Measurements from ENCODE around the gene DHCR24.
"Not testable (repeated sequence)": the region's sequence is repeated elsewhere in the genome, so short reads cannot be mapped to it uniquely, and the experiment has no call there.

The DHCR24 gene

GRCh38 chr1:54885807-54886723 is 930 bp downstream of the DHCR24 start:
- DNase-seq: peak in 1 of 2 donors; percentile 9

DNA sequence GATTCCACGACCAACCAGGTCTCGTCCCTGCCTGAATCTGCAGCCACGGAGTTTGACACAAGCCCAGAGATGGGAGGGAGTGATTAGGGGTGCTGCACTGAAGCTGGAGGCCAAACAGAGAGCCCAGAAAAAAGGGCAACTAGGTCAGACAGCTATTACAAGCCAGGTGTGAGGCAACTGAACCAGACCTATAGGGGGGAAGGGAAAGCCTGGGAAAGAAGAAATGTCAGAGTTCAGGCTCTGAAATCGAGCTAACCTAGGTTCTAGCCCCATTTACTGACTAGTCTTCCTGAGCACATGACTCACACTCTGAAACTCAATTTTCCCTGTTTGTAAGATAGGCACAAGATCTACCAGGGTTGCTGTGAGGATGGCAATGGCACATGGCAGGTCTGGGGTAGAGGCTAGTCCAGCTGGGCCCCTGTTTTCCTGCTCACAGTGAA is 1.7 kb downstream of the DHCR24 start:
- DNase-seq: no peak

DNA sequence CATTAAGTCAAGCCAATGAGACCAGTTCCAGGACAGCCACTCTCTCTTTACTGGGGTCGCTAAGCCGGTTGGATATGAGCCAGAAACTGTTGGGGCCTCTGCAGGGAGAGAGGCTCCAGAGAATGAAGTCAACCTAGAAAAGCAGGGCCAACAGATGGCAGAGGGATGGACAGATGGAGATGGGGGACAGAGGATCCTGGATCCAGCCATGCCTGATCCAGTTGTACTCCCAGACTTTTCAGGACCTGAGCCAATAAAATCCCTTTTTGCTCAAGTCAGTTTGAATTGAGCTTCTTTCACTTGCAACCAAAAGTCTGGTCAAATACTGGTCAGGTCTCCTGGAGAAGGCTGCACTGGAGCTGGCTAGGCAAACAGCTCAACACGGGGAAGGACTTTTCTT is 2.2 kb downstream of the DHCR24 start:
- no peak for DNase-seq

GRCh38 chr1:54884135-54884586 is 2.8 kb downstream of the DHCR24 start:
- DNase-seq: no peak

DNA sequence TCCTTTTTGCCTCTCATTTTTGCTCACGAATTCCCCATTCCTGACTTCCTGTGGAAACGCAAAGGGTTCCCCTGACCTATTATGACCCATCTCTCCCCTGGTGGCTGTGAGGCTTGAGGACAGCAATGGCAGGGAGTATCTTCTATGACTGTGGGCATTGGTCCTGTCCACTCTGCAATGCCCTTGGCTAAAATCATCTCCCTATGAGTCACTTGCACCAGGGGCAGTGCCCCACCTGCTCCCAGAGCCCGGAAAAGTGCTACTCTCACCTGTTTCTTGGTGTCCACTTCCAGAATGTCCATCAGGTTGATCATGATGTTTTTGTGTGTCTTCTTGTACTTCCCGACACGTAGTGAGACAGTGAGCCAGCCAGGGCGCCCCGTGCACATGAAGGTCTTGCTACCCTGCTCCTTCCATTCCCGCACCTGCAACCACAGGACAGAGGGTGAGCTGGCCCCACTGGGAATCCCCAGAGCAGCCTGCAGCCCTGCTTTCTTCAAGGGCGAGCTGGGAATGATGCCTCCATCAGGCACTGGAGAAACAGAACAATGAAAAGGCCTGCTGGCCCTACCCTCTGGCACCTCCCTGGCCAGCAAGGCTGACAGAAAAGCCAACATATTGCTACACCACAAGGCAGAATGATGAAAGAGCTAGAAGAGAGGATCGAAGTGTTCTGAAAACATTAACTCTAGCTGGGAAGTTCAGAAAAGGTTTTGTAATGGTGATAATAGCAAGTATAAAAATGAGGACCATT is 3.5 kb downstream of the DHCR24 start:
- no peak for DNase-seq

DNA sequence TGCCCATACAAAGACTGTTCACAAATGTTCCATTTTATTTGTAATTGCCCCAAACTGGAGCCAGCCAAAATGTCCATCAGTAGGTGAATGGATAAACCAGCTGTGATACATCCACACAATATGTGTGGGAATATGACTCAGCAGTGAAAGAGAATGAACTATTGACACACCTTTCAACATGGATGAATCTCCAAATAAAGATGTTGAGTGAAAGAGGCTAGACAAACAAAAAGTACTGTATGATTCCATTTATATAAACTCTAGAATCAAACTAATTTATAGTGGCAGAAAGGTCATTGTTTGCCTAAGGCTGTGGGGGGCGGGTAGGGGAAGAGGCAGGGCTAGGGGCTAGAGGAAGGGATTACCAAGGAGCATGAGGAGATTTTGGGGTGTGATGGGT is 4.5 kb downstream of the DHCR24 start:
- no peak for DNase-seq

GRCh38 chr1:54881604-54882003 is 5.4 kb downstream of the DHCR24 start:
- DNase-seq: not testable (repeated sequence)

DNA sequence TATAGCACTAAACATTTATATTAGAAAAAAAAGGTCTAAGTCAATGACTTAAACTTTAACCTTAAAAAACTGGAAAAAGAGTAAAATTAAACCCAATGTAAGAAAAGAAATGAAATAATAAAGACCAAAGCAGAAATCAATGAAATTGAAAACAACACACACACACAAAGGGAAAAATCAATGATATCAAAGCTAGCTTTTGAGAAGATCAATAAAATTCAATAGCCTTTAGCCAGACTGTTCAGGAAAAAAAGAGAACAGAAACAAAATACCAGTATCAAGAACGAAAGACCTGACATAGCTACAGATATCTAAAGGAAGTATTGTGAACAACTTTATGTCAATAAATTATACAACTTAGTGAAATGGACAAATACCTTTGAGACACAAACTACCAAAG is 7.1 kb downstream of the DHCR24 start:
- DNase-seq: no peak

- DNase-seq: no peak
Observed at GRCh38 chr1:54876814-54877213, 10.2 kb downstream of the DHCR24 start.

DNA sequence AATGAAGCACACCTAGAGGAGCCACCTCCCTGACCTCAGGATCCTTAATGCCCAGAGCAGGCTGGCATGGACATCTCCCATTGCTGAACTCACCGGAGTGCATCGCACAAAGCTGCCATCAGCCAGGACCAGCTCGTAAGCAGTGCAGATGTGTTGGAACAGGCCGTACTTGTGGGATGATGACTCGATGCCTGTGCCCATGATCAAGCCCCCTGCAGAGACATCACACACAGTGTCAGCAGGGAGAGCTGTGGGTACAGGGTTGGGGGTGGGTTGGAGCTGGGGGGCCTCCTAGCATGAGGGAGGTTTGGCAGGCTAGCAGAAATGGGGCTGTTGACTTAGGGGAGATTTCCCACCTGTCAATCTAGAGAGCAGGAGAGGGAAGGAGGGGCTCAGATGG is 12.0 kb downstream of the DHCR24 start:
- no peak for DNase-seq

DNA sequence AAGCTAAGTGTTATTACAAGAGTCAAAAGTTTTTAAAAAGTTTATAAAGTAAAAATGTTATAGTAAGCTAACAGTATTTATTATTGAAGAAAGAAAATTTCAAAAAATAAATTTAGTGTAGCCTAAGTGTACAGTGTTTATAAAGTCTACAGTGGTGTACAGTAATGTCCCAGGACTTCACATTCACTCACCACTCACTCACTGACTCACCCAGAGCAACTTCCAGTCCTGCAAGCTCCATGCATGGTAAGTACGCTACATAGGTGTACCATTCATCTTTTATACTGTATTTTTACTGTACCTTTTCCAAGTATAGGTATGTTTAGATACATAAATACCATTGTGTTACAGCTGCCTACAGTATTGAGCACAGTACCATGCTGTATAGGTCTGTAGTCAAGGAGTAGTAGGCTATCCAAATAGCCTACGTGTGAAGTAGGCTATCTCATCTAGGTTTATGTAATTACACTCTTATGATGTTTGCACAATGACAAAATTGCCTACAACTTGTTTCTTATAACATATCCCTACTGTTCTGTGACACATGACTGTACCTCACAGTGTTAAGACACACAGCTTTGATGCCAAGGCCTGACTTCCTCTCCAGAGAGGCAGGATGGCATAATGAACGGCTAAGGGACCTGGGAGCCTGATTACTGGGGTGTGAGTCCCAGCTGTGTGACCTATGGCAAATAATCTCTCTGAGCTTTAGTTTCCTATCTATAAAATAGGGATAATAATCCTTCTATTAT is 12.7 kb downstream of the DHCR24 start:
- DNase-seq: no peak

GRCh38 chr1:54872036-54872331 is 15.0 kb downstream of the DHCR24 start:
- no peak for DNase-seq

DNA sequence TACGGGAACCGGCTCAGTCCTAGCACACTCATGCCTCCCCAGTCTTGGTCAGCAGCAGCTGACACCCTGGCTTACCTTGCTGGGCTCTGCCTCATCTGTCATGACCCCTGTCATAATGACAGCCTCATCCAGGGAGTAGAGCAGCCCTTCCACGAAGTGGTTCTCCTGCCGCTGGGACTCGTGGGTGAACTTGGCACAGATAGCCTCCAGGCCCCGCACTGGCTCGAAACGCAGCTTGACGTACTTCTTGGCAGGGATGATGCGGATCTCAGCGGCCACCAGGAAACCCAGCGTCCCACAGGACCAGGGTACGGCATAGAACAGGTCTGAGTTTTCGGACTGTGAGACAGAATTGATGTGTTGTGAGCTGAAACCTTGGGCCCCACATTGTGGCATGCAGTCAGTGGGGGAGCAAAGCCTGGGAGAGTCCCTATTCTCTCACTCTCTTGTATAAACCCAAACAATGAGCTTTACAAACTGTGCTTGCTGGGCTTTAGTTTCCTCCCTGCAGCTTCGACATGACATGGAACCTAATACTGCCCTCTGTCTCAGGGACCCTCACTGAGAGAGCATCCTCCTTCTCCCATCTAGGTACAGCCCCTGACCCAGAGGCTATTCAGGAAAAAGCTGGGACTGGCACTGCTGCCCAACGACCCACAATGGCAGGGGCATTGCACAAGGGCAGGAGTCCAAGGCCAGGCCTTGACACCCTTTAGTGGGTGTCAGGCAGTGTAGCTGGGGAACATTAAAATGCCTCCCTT is 15.5 kb downstream of the DHCR24 start:
- DNase-seq: no peak

GRCh38 chr1:54870869-54871268 is 16.1 kb downstream of the DHCR24 start:
- DNase-seq: no peak

DNA sequence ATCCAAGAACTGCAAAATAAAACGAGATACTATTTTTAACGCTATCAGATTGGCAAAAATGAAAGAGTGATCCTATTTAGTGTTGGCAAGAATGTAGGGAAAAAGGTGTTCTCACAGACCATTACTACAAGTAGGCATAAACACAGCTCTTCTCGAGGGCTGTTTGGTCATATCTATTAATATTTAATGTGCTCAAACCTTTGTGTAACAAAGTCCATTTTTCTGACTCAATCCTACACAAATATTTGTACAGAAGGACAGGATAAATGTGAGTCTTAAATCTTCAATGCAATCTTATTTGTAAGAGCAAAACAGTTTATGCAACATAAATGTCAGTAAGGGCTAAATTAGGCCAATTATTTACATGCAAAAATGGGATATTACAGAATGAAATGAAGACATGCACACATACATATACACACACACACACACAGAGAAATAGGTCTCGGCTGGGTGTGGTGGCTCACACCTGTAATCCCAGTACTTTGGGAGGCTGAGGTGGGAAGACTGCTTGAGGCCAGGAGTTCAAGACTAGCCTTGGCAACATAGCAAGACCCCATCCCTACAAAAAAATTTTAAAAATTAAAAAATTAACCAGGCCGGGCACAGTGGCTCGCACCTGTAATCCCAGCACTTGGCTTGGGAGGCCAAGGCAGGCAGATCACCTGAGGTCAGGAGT is 17.7 kb downstream of the DHCR24 start:
- no peak for DNase-seq

DNA sequence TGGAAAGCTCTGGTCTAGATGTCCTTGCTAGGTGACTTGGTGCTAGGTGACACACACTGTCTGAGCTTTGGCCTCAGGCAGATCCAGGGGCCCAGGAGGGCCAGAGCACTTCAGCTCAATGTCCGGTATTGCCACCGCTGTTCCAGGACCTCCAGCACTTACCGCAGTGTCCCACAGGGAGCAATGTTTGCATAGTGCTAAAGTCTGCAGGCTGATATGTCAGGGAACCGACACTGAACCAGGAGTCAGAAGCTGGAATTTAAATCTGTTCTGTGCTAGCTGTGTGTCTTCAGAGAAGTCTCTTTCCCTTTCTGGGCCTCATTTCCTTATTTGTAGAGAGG is 19.3 kb downstream of the DHCR24 start:
- DNase-seq: no peak

GRCh38 chr1:54866801-54867716 is 19.9 kb downstream of the DHCR24 start:
- DNase-seq: no peak

DNA sequence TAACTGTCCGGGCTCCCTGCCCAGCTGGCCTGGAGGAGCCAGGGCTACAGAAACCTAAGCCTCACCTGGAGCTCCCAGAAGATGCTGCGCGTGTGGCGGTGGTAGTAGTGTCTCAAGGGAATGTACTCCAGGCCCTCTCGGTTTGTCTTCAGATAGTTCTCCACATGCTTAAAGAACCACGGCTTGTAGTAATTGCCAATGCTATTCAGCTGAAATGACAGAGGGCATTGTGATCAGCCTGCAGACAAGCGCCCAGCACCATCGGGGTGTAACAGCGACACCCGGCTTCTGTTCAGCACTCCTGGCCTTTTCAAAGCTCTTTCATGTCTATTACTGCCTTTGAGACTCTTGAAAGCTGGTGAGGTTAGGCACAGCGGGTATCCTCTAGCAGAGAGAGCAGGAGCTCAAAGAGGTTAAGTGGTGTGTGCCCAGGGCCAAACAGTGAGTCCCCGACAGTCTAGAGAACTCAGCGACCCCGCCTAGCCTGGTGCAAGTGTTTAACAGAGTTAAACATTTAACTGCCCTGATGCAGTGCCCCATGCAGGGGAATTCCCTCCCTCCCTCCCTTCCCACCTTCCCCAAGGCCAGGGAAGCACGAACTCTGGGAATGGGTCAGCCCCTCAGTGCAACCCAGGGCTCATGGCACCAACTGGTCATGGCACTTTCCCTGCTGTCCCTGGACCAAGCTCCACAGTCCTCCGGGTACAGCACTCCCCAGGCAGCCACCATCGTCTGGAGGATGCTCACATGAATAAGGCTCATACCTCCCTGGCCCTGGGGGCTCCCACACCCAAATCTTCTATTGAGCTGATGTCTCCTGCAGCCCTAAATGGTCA is 21.5 kb downstream of the DHCR24 start:
- no peak for DNase-seq

DNA sequence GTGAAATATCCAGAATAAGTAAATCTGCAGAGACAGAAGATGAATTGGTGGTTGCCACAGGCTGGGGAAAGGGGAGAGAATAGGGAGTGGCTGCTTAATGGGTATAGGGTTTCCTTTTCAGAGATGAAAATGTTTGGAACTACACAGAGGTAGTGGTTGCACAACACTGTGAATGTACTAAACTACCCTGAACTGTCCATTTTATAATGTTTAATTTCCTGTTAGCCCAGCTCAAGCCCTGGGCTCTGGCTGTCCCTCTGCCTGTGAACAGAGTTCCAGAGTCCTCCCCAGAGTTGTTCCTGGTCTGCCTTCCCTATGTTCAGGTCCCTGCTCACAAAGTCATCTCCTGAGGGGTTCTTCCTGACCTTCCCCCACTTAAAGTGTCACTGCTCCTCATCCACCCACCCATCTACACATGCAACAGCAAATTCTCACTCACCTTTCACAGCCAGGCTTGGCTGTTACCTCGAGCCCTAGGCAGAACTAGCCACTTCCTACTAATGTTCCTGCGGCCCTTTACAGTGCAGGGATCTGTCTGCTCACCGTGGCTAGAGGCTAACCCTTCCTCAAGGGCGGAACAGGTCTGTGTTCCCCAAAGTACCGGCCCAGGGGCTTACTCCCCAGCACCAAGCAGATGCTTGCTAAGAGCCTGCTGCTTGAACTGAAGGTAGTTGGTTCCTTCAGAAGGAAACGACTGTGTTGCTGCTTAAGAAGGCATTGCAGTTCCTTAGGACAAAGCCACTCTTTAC is 22.4 kb downstream of the DHCR24 start:
- no peak for DNase-seq
